GOT3 (cell line): ENCODE data around the gene OR4E2.
"Not testable (repeated sequence)": the region's sequence is repeated elsewhere in the genome, so short reads cannot be mapped to it uniquely, and the experiment has no call there.

Source experiments
- DNase-seq: peaks from one replicate; lab custom pipeline; 2025; ENCODE audit warnings: mixed read lengths; lab: John Stamatoyannopoulos, UW

Gene OR4E2, protein sequence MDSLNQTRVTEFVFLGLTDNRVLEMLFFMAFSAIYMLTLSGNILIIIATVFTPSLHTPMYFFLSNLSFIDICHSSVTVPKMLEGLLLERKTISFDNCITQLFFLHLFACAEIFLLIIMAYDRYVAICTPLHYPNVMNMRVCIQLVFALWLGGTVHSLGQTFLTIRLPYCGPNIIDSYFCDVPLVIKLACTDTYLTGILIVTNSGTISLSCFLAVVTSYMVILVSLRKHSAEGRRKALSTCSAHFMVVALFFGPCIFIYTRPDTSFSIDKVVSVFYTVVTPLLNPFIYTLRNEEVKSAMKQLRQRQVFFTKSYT

DNA sequence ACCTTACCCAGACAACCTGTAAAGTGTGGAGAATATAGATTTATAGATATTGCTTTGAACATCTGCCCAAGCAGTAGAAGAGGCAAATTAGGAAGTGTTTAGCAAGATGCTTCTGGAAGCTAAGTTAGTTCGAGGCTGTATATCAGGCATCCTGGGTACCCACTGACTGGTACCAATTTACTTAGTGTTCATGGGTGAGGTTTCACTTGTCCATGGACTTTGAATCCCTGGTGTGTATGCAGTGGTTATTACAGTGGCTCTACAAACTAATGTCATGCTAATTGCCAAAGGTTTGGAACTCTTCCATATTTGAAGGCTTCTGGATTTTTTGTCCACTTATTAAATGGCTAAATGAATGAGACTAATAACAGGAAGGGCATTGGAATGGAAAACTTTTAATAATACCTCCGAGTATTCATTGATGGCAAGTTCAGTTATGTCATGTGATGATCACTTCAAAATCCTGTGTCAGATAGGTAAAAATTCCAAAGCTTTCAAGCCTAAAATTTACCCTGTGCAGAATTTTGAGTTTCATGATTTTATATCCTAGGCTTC lies at the start of gene OR4E2:
TSS of gene OR4E2 (plus strand) at position 505 of the 555 bp plus-strand sequence. CDS start 11,248 bp downstream, outside the sequence.
- DNase-seq: no peak

DNA sequence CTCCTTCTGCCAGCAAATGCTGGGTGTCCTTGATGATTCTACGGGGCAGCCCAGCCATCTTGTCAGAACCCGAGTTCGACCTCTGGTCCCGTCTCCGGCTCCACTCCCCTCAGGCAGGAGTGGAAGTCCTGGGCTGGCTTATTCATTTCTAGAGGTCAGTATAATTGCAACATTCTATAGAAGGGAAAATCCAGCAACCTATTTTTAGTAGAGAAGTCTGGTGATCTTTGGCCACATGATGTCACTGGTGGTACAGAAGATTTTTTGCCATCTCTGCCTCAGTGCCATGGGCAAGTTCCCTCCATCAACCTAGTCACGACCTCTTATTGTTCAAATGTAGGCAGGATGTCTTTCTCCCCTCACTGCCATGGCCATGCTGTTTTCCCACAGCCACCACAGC lies 41.3 kb upstream of the OR4E2 start:
- DNase-seq: no peak

DNA sequence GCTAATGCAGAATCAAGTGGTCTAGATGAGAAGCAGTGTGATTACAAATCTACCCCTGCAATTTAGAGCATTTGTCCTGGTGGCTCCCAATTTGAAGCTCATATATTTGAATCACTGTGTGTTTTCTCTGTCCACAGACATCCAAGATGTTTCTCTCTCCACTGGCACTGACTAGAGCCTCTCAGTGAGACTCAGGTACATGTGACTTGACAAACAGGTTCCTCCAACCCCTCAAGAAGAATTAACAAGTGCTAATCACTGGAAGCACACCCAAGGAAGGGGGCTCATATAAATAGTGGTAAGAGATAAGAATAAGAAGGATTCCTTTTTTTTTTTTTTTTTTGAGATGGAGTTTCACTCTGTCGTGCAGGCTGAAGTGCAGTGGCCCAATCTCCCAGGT lies 39.4 kb upstream of the OR4E2 start:
- no peak for DNase-seq

DNA sequence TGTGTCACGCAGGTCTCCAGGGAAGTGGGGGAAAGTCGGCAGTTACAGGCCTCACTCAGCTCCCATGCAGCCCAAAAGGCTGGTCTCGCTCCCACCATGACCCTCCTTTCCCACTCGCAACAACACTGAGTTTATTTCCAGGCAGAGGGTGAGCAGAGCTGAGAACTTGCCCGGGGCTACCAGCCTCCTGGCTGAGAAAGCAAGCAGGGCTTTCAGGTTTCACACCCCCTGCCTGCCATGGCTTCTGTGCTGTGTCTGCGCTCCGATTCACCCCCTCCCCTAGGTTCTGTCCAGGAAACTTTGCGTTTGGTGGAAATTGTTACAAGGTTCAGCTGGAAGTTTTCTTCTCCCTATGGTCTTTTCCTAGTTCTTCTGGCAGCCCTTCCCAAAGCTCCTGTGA lies 36.0 kb upstream of the OR4E2 start:
- no peak for DNase-seq

DNA sequence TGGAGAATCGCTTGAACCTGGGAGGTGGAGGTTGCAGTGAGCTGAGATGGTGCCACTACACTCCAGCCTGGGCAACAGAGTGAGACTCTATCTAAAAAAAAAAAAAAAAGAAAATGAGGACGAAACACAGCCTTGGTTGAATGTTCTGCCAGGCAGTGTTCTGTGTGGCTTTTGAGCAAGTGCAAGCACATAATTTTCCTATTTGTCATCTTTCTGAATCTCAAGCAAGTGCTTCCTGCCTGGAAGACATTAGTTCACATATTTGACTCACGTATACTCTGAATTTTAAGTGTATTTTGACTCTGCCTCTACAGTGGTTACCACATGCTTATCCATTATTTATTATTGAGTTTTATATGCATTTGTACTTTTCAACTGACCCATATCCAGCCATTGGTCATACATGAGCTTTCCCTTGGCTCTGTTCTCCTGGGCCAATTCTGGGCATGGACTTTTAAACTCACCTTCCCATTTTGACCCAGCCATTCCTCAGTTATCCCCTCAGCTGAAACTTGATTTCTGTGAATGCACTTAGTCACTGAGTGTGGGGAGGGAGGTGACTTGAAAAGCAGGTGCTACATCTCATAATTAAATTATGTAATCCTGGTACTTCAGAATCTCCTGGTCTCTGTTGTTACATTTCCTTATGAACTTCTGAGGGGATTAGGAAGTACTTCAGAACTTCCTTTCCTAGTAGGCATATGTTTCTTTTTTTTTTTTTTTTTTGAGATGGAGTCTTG lies 27.0 kb upstream of the OR4E2 start:
- no peak for DNase-seq

DNA sequence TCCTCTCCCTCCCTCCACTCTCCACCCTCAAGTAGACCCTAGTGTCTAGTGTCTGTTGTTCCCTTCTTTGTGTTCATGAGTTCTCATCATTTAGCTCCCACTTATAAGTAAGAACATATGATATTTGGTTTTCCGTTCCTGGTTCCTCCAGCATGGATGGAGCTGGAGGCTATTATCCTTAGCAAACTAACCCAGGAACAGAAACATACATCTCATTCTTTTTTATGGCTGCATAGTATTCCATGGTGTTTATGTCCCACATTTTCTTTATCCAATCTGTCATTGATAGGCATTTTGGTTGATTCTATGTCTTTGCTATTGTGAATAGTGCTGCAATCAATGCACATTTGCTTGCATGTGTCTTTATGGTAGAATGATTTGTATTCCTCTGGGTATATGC lies 23.1 kb upstream of the OR4E2 start:
- DNase-seq: not testable (repeated sequence)

DNA sequence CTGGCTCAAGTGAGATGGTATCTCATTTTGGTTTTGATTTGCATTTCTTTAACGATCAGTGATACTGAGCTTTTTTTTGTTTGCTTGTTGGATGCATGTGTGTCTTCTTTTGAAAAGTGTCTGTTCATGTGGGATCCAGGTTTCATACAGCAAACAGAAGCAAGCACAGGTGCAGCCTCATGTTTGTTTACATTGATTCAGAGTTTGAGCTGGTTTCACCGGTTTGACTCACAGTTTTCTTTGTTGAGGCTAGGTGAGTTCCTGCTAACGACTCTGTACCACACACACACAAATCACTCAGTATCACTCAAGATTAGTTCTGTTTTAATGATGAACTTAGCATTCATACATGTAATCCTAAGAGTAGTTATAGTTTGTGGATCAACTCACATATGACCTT lies 22.6 kb upstream of the OR4E2 start:
- DNase-seq: no peak

DNA sequence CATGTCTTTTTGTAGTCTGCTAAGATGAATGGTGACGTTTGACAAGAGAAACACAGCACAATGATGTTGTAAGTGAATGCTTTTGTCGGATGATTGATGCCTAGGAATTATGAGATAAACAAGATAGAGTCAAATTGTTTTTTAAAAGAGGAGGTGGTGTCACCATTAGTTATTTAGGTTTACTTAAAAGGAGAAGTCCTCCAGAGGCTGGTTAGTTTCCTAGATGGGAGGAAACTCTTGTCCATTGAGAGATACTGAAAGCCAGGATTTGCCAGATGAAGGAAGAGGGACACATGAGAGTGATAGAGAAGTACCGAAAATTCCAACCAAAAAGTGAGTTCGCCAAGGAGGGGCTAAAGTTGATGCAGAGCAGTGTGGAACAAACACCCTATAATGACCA lies 18.8 kb upstream of the OR4E2 start, which contains the start of gene OR10G2:
TSS of gene OR10G2 (minus strand) at position 101 of the 400 bp plus-strand sequence. CDS start at position 3, 98 bp downstream.
- DNase-seq: no peak

DNA sequence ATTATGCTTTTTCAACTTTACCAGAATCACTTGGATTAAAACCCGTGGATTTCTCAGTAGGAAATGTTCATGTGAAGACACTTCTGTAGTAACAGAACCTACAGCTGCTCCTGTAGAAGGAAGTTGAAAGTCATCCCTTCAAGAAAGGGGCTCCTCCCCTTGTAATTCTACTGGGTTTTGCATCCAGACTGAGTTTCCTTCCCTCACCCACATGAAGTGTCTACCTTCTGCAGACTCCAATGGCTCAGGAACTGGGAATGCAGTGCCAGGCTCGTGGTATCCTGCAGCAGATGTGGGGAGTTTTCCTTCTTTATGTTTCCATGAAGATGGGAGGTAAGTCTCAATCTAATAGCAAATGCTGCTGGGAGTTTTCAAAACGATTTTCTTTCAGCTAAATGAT lies 11.0 kb upstream of the OR4E2 start:
- DNase-seq: no peak

DNA sequence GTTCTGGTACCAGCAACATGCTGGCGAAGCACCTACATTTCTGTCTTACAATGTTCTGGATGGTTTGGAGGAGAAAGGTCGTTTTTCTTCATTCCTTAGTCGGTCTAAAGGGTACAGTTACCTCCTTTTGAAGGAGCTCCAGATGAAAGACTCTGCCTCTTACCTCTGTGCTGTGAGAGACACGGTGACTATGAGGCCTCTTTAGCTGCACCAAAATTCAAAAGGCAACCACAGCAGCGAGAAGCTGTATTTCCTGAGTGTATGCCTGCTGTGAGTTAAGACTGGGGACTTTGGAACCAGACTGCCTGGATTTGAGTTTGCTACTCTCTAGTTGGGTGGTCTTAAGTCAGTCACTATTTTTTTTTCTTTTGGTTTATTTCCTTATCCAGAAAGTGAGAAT lies 10.2 kb upstream of the OR4E2 start:
- DNase-seq: no peak

DNA sequence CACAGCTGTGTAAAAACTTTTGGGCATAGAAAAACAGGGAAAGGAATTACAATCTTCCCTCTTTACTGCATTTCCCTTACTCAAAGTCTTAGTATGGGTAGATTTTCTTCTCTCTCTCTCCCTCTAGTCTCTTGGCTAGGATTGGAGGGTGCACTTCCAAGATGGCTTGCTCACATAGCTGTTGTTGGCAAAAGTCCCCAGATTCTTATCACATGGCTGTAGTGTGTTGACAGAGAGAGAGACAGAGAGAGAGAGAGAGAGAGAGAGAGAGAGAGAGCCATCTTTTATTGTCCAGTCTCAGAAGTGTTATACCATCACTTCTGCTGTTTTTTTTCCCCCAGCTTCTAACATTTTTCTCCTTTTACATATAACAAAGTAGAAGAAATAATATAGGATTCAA lies 6.3 kb upstream of the OR4E2 start:
- no peak for DNase-seq

DNA sequence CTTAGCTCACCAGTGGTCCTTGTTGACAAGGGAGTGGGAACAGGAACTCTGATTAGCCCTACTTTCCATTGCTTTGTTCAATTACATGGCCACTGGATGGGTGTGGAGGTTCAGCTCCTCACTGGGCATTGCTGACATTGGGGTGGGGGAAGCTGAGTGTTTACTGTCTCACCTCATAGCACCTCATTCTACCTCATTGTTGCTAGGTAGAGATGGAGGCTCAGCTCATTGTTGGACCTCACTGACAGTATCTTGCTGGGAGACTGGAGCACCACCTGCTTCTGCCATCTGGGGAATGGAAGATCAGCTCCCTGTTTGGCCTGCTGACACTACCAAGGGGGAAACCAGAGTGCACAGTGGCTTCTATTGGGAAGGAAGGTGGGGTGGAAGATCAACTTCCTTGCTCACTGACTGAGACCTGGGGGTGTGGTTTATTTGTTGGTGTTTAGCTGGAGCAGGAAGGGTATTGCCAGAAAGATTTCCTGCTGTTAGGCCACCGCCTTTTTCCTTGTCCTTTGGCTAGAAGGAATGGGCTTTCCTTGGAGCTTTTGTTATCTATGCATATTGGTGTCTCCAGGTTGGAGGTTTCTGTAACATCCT lies 1.3 kb upstream of the OR4E2 start:
- no peak for DNase-seq

DNA sequence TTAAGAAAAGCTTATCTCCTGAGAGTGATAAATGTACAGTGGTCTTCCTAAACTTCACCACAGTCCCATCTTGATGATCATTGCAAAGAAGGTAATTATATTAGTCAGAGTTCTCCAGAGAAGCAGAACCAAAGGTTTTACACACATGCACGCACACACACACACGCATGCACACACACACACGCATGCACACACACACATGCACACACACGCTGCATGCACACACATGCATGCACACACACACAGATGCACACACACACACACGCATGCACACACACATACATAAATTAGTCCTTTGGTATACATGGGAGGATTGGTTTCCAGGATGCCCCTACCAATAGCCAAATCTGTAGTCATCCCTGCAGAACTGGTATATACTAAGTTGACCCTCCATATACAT lies 580 bp downstream of the OR4E2 start:
- DNase-seq: no peak

DNA sequence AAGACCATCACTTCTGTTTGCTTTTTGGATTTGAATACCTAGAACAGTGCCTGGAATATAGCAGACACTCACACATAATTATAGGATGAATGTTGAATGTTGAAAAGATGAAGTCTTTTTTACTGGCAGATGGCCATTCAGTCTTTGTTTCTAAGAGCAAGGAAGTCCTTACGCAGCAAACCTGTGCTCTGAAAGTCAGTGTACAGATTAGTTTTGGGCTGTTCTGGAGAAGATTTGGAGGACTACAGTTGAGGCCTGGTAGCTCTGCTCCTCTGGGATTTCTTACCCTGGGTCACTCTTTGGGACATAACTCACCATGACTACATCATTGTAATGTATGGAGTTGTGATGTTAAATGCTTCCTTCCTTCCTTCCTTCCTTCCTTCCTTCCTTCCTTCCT lies 3.3 kb downstream of the OR4E2 start:
- DNase-seq: no peak

DNA sequence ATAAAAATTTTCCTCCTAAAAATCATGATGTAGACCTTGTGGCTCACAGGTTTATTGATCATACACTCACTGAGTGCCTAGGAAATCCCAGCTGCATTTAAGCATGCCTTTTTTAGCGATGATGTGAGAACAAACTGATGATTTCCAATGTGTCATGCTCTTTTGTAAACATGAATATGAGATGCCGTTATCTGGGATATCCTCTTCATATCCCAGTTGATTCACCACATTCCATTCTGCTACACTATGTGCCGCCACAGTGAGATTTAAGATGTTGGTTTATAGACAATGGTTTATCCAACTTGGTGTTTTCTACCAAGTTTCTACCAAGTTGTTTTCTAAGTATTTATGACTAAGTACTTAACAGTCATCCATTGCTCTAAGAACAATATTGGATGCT lies 14.7 kb downstream of the OR4E2 start:
- DNase-seq: no peak

DNA sequence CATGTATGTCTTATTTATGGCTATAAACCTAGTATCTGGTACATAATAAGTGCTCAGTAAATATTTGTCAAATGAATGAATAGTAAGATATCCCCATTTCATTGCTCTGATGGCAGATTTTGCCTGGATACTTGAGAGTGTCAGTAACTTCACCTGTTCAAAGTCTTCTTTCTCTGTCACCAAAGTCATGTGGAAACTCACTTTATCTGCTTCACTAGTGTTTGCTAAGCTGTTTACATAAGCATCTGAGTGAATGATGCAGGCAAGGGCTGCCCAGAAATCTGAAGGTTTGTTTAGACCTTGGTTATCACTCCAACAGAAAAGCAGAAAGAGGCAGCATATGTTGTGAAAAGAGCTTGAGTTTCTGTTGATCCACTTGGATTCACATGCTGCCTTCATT lies 15.6 kb downstream of the OR4E2 start:
- no peak for DNase-seq

DNA sequence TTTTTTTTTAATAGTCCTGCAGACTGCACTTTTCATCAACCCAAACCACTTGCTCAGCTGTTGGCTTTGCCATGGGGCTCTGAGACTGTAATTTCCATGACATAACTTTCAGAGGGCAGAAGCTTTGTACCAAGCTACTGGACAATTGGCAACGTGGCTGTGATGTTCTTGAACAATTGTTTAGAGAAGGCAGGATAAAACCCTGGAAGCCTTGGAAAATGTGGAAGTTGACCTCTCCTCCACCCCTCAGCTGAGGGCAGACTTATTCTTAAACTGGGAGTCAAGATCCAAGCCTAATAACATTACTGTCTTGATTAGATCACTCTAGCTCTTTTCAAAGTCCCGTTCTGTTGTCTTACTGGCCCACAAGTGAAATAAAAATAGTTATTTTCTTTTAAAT lies 17.7 kb downstream of the OR4E2 start:
- no peak for DNase-seq

DNA sequence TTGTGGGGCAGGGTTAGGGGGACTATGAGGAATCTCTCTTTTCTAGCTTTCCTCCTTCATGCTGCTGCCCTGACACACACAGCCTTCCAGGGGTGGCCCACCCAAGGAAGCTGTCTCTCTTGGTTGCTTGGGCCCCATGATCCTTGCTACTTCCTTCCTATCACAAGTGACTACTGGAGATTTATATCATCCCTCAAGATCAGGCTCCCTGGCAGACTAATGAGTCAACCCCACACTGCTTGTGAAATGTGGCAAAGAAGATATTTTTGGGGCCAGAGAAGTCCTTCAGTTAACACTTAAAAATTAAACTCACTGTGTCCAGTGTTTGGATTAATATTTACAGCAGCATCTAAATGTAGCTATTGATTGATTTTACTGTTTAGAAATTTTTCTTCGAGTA lies 18.5 kb downstream of the OR4E2 start:
- DNase-seq: no peak

DNA sequence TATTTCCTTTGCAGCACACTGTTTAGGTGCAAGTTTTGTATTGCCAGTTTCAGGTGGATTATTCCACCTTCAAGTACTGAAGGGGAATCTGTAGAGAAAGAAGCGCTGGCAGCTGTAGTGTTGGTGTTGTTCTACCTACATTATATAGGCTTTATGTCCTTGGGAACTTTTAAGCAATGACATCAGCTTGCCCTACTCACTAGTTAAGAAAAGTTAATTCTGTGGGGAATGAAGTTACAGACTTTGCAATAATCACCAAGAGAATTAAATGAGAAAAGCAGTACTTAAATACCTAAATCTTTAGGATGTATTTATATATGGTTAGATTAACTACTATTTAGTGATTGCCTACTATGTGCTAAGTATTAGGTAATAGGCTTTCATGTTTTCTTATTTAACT lies 20.1 kb downstream of the OR4E2 start, which contains the start of gene OR4E1:
TSS of gene OR4E1 (minus strand) at position 101 of the 400 bp plus-strand sequence. CDS start 2,883 bp downstream, outside the sequence.
- no peak for DNase-seq

DNA sequence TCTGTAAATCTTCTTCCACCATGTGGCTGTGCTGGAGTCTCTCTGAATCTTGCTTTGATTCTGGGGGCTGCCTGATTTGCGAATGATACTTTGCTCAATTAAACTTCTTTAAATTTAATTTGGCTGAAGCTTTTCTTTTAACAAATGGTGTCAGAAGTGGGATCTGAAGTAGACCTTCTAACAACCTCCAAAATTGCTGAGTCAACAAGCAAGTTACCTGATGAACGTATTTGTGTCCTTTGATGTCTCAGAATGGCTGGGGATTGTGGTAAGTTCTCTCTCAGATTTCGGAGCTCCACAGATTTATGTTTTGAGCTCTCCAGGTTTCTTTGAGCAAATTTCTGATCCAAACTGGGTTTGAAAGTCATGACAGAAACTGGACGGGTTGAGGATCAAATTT lies 21.9 kb downstream of the OR4E2 start:
- no peak for DNase-seq

DNA sequence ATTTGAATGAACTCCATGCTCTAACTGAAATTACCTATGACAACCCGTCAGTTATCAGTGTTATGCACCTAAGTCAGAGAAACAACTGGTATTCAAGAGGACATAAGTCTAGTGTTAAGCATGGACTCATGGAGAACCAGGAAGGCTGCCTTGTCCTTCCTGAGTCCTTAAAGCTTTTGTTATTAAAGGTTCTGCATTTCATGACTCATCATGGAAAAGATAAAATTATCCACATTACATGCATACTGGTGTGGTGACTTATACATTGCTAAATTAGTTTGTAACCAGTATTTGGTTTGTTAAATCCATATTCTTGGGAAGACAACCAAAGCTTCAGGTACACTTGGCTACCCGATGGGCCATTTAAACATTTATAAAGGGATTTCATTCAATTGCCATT lies 26.4 kb downstream of the OR4E2 start:
- DNase-seq: no peak

DNA sequence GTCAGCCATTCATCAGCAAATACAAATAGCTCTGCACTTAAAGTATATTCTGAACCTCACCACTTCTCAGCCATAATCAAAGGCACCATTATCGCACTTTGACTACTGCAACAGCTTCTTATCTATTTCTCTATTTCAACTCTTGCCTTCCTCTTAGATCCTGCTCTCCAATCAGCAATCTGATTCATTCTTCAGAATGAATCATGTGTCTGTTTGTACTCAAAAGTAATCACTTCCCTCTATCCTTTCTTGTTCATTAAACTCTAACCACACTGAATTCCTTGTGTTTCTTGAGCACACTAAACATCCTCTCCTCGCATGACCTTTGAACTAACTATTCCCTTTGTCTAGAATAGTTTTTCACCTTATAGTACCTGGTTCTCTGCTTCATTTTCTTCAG lies 32.8 kb downstream of the OR4E2 start:
- no peak for DNase-seq

DNA sequence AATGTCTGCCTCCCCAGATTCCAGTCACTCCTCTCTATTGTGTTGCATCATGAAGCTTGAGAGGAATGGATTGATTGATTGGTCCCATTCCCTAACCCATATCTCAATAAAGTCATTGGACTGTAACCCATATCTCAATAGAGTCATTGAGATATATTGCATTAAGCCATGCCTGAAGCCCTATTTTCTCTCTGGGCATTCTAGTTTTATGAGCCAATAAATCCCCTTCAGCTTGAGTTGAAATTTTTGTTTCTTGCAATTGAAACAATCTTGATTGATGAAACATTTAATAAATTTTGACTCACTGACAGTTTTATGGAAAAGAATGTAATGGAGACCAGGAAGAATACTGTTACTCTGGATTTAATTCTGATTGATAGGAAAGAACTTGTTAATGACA lies 40.8 kb downstream of the OR4E2 start:
- DNase-seq: no peak
